GM10266 (cell line): ENCODE data around the gene USH2A.

ENCODE experiments used
- DNase-seq: peaks from one replicate; pipeline ENCODE4 v3.0.0; 2012; ENCODE audit errors: extremely low spot score
- CTCF ChIP-seq: IDR thresholded peaks from 2 replicates; pipeline ENCODE4 v1.5.1; 2012; ENCODE audit warnings: mild to moderate bottlenecking, low read depth; ENCODE audit not compliant: control insufficient read depth, insufficient read depth; ENCODE audit errors: missing control alignments

Gene USH2A

GRCh38 chr1:215728169-215728568 is 695.1 kb downstream of the USH2A start:
- no peak for DNase-seq
- no peak for TF ChIP-seq CTCF

- TF ChIP-seq CTCF = no peak
- no peak for DNase-seq
Measured at GRCh38 chr1:215720126-215720525, 703.1 kb downstream of the USH2A start.

- DNase-seq = no peak
- TF ChIP-seq CTCF = no peak
Measured at GRCh38 chr1:215719552-215719951, 703.7 kb downstream of the USH2A start.

GRCh38 chr1:215718575-215719287 is 704.5 kb downstream of the USH2A start:
- no peak for TF ChIP-seq CTCF

GRCh38 chr1:215717677-215718426 is 705.4 kb downstream of the USH2A start:
- no peak for TF ChIP-seq CTCF
- no peak for DNase-seq

More at GRCh38 chr1:215718575-215719287, 704.5 kb downstream of the USH2A start:
- no peak for DNase-seq

- TF ChIP-seq CTCF = no peak
Measured at GRCh38 chr1:215710899-215711225, 712.4 kb downstream of the USH2A start.

More at GRCh38 chr1:215710899-215711225, 712.4 kb downstream of the USH2A start:
- DNase-seq = no peak
